CD14-positive monocyte (primary cell): ENCODE data around the gene WSB1. TPM values are rescaled to one million over a fixed set of nuclear protein-coding genes. Genes with fewer than 3 reads are reported as not detected.

Experiments
- DNase-seq, 3 donors: peaks; one replicate each; pipeline ENCODE4 v3.0.0-alpha.2; 2011 to 2022
- H2AFZ ChIP-seq: 2 replicates; pipeline ENCODE4 v1.6.0; 2012; ENCODE audit warnings: mild to moderate bottlenecking, low read depth, low read length, inconsistent platforms; ENCODE audit not compliant: insufficient read depth, poor library complexity, severe bottlenecking
- H3K27ac ChIP-seq, 2 donors: 1 replicate in 1 of 2; 2 replicates in 1 of 2; pipeline ENCODE4 v1.5.1; 2012 to 2013; ENCODE audit warnings: low read length in 2 of 2, control low read depth in 1 of 2, inconsistent platforms in 1 of 2, low read depth in 1 of 2, mild to moderate bottlenecking in 1 of 2
- H3K27me3 ChIP-seq, 2 donors: one replicate each; pipeline versions ENCODE4 v1.6.0 to v1.6.1; 2011 to 2013; ENCODE audit warnings: low read length in 2 of 2; ENCODE audit not compliant: control insufficient read depth in 2 of 2, insufficient read depth in 2 of 2
- H3K36me3 ChIP-seq, 2 donors: replicated peaks in 1 of 2; 1 replicate in 1 of 2; 2 replicates in 1 of 2; pipeline versions ENCODE4 v1.5.1 to v1.6.1; 2012 to 2013; ENCODE audit warnings: low read length in 2 of 2, control low read depth in 1 of 2, inconsistent platforms in 1 of 2, mild to moderate bottlenecking in 1 of 2; ENCODE audit not compliant: insufficient read depth in 2 of 2, control insufficient read depth in 1 of 2
- H3K4me1 ChIP-seq, 2 donors: 1 replicate in 1 of 2; 2 replicates in 1 of 2; pipeline versions ENCODE4 v1.5.1 to v1.6.1; 2012 to 2013; ENCODE audit warnings: low read length in 2 of 2, control low read depth in 1 of 2, inconsistent platforms in 1 of 2, mild to moderate bottlenecking in 1 of 2, moderate library complexity in 1 of 2; ENCODE audit not compliant: insufficient read depth in 2 of 2, control insufficient read depth in 1 of 2
- H3K4me2 ChIP-seq: replicated peaks from 2 replicates; pipeline ENCODE3; 2012; ENCODE audit warnings: low read length, moderate library complexity, mild to moderate bottlenecking; ENCODE audit not compliant: poor library complexity, severe bottlenecking; ENCODE audit errors: extremely low read depth
- H3K4me3 ChIP-seq, 3 experiments: fragments of 200-600 bp in 1 of 3; sonication (generic) in 1 of 3; replicated peaks in 1 of 3; 1 replicate in 2 of 3; 2 replicates in 1 of 3; pipeline ENCODE4 v1.5.1; 2011 to 2013; ENCODE audit warnings: low read length in 3 of 3, mild to moderate bottlenecking in 3 of 3, control low read depth in 2 of 3, low read depth in 2 of 3, inconsistent platforms in 1 of 3, moderate library complexity in 1 of 3
- H3K79me2 ChIP-seq: 2 replicates; pipeline ENCODE4 v1.6.0; 2012; ENCODE audit warnings: mild to moderate bottlenecking, control low read depth, inconsistent platforms, low read length, moderate library complexity; ENCODE audit not compliant: insufficient read depth
- H3K9ac ChIP-seq: 2 replicates; pipeline ENCODE4 v1.6.0; 2017; ENCODE audit warnings: low read length, mild to moderate bottlenecking; ENCODE audit not compliant: insufficient read depth, poor library complexity, severe bottlenecking
- H3K9me3 ChIP-seq, 2 donors: replicated peaks in 1 of 2; 1 replicate in 1 of 2; 2 replicates in 1 of 2; pipeline versions ENCODE4 v1.5.1 to v1.6.1; 2012 to 2013; ENCODE audit warnings: low read length in 2 of 2, control low read depth in 1 of 2; ENCODE audit not compliant: control insufficient read depth in 1 of 2, insufficient read depth in 1 of 2
- H4K20me1 ChIP-seq: 2 replicates; pipeline ENCODE4 v1.6.0; 2012; ENCODE audit warnings: mild to moderate bottlenecking, low read length, control low read depth, moderate library complexity; ENCODE audit not compliant: insufficient read depth
- H3K27ac Mint-ChIP-seq, 7 donors: one replicate each; pipeline ENCODE4 v1.8.0; 2020; ENCODE audit warnings: mild to moderate bottlenecking in 7 of 7, mixed read lengths in 7 of 7, moderate library complexity in 6 of 7, inconsistent platforms in 2 of 7
- H3K27me3 Mint-ChIP-seq, 3 donors: one replicate each; pipeline ENCODE4 v1.8.0; 2021 to 2022; ENCODE audit warnings: low read depth in 3 of 3, mild to moderate bottlenecking in 3 of 3, mixed read lengths in 3 of 3, moderate library complexity in 3 of 3, inconsistent platforms in 1 of 3
- H3K36me3 Mint-ChIP-seq, 2 donors: one replicate each; pipeline ENCODE4 v1.8.0; 2020; ENCODE audit warnings: mixed read lengths in 2 of 2, inconsistent platforms in 1 of 2, mild to moderate bottlenecking in 1 of 2
- H3K4me1 Mint-ChIP-seq: one replicate; pipeline ENCODE4 v1.8.0; 2020; ENCODE audit warnings: mild to moderate bottlenecking, mixed read lengths
- H3K4me3 Mint-ChIP-seq, 2 donors: one replicate each; pipeline ENCODE4 v1.8.0; 2020; ENCODE audit warnings: mild to moderate bottlenecking in 2 of 2, mixed read lengths in 2 of 2, moderate library complexity in 1 of 2
- H3K9me3 Mint-ChIP-seq, 7 donors: one replicate each; pipeline ENCODE4 v1.8.0; 2020 to 2022; ENCODE audit warnings: mixed read lengths in 7 of 7, mild to moderate bottlenecking in 6 of 7, moderate library complexity in 6 of 7, inconsistent platforms in 2 of 7
- CTCF ChIP-seq: fragments of 200-600 bp; IDR thresholded peaks from one replicate; pipeline ENCODE4 v1.8.0; 2022; ENCODE audit warnings: antibody characterized with exemption, mild to moderate bottlenecking
- WGBS: methylation state at CpG from one replicate; pipeline ENCODE4 v1.1.5; 2013; ENCODE audit warnings: missing lambda C conversion rate; ENCODE audit not compliant: insufficient coverage; 5-methylcytosine and 5-hydroxymethylcytosine counted together
- intact Hi-C, 2 donors: fragments of 100-400 bp; cut with micrococcal nuclease; formaldehyde crosslinking; loops; one replicate each; pipeline versions ENCODE4 v1.15.0 to v1.15.1; 2023
- polyA plus RNA-seq, 3 donors: library from polyadenylated mRNA; depleted of rRNA in 1 of 3; unstranded in 2 of 3; stranded (reverse) in 1 of 3; fragments of 300-500 nt in 2 of 3; fragments of >200 nt in 1 of 3; fragmentation: Illumina TruSeq in 2 of 3; gene quantifications; 1 replicate in 2 of 3; 2 replicates in 1 of 3; pipeline ENCODE4 v1.2.3, GENCODE V29; 2012 to 2021
- small RNA-seq: library from RNA; depleted of rRNA; stranded (forward); fragments of <200 nt; gene quantifications from one replicate; pipeline ENCODE3, GENCODE V24; 2012; ENCODE audit warnings: low read depth; ENCODE audit not compliant: insufficient read length

WSB1 gene
- polyA plus RNA-seq, 3 donors: 220 to 368 (median 296) TPM

GRCh38 chr17:27363326-27363725, 69.4 kb downstream of the WSB1 start:
- H3K4me2 ChIP-seq: no peak overlapping the region
- H3K27ac Mint-ChIP-seq: no peak overlapping the region
- peaks cover 18% of the 10 kb centered on the region for H3K4me1 Mint-ChIP-seq
- H4K20me1 ChIP-seq: no peaks in the 10 kb centered on the region
- no peak overlapping the region for H3K9ac ChIP-seq
- 100% methylated on average over 1 of the region's 3 CpGs for WGBS
- no peak overlapping the region for H3K27ac ChIP-seq
- intact Hi-C loops: no loop called here
- H3K36me3 Mint-ChIP-seq: peaks cover 0 to 3% of the 10 kb centered on the region in 2 donors
- H3K9me3 Mint-ChIP-seq: peaks cover 8 to 13% (median 9%) of the 10 kb centered on the region in 7 donors
- DNase-seq: no peak
- H3K9me3 ChIP-seq: peaks cover 7 to 9% of the 10 kb centered on the region in 2 donors
- no peaks in the 10 kb centered on the region for H3K79me2 ChIP-seq
- peaks cover 0 to 9% of the 10 kb centered on the region in 2 donors for H3K4me1 ChIP-seq
- no peak overlapping the region for H3K4me3 Mint-ChIP-seq
- no peaks in the 10 kb centered on the region for H3K27me3 ChIP-seq
- no peak for TF ChIP-seq CTCF
- peaks cover 2 to 4% (median 2%) of the 10 kb centered on the region in 3 donors for H3K27me3 Mint-ChIP-seq
- H3K4me3 ChIP-seq: no peak overlapping the region
- no peaks in the 10 kb centered on the region for H3K36me3 ChIP-seq
- H2AFZ ChIP-seq: no peak overlapping the region

Small RNA genes within 50 kb of the gene (small RNA-seq; reads per million reads assigned to genes)
- gene MIR4522: not detected

Other genes with a start within 250 kb of the WSB1 start
- 100 to 1,000 TPM in 1 of 3 donors, 1 to 10 TPM in 2; 1.2 to 111 (median 4.2) TPM for gene KSR1, start 162.3 kb downstream of the WSB1 start, polyA plus RNA-seq